Measurements from ENCODE around the gene EPN2.
"Not testable (repeated sequence)": the region's sequence is repeated elsewhere in the genome, so short reads cannot be mapped to it uniquely, and the experiment has no call there.

The EPN2 gene

DNA sequence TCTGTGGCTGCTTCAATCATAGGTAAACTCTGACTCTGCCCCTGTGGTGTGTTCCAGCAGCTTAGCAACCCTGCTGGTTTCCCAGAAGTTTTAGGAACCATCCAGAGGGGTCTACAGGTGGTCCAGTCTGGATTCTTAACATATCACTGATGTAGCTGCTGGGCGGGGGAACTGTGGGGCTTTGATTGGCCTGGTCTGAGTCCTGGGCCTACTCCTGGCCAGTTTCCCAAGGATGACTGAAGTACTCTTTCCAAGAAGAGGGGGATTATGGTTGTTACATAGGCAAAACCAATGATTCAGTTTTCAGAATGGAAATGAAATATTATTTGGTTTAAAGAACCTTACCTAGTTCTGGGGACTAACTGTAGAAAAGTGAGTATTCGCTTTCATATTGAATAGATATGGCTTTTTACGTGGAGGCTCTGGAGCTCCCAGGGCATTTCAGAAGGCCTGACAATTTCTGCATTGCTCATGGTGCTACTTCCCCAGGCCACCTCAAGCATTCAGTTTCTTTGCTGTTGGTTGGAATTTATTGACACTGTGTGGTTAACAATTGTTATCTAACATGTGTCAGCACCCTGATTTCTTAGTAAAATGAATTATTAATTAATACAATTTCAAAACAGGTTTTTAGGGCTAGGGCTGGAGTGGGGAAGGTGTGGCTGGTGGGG lies 38.4 kb downstream of the EPN2 start:
- Histone ChIP-seq H3K27me3 (ENCODE audit: control insufficient read depth, insufficient read depth, low read length) (no peaks in the 10 kb centered on the region), H3K4me3 (ENCODE audit: low read depth, low read length) (no peak overlapping the region), H2AFZ (no peak overlapping the region), H3K79me2 (peaks cover 32% of the 10 kb centered on the region), H3K9me3 (ENCODE audit: control insufficient read depth, low read length) (no peaks in the 10 kb centered on the region), H3K27ac (no peak overlapping the region), H3K4me1 (peaks cover 23% of the 10 kb centered on the region), H3K36me3 (ENCODE audit: control insufficient read depth, insufficient read depth, low read length) (no peaks in the 10 kb centered on the region), H3K9ac (no peak overlapping the region), H3K4me2 (ENCODE audit: low read length) (no peak overlapping the region)
- TF ChIP-seq, protein P1, sequence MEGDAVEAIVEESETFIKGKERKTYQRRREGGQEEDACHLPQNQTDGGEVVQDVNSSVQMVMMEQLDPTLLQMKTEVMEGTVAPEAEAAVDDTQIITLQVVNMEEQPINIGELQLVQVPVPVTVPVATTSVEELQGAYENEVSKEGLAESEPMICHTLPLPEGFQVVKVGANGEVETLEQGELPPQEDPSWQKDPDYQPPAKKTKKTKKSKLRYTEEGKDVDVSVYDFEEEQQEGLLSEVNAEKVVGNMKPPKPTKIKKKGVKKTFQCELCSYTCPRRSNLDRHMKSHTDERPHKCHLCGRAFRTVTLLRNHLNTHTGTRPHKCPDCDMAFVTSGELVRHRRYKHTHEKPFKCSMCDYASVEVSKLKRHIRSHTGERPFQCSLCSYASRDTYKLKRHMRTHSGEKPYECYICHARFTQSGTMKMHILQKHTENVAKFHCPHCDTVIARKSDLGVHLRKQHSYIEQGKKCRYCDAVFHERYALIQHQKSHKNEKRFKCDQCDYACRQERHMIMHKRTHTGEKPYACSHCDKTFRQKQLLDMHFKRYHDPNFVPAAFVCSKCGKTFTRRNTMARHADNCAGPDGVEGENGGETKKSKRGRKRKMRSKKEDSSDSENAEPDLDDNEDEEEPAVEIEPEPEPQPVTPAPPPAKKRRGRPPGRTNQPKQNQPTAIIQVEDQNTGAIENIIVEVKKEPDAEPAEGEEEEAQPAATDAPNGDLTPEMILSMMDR (IDR thresholded peaks at IDR 0.05) = no peak

DNA sequence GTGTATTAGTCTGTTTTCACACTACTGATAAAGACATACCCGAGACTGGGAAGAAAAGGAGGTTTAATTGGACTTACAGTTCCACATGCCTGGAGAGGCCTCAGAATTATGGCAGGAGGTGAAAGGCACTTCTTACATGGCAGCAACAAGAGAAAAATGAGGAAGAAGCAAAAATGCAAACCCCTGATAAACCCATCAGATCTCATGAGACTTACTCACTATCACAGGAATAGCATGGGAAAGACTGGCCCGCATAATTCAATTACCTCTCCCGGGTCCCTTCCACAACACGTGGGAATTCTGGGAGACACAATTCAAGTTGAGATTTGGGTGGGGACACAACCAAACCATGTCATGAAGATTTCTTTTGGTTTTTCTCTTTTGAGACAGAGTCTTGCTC lies 41.1 kb downstream of the EPN2 start:
- H2AFZ ChIP-seq; H3K27ac ChIP-seq; H3K4me3 ChIP-seq (ENCODE audit: low read depth, low read length); H3K27me3 ChIP-seq (ENCODE audit: control insufficient read depth, insufficient read depth, low read length); H3K36me3 ChIP-seq (ENCODE audit: control insufficient read depth, insufficient read depth, low read length); H3K4me2 ChIP-seq (ENCODE audit: low read length); H3K9me3 ChIP-seq (ENCODE audit: control insufficient read depth, low read length); H3K9ac ChIP-seq: not testable (repeated sequence)
- Histone ChIP-seq H3K79me2 (peaks cover 12% of the 10 kb centered on the region), H3K4me1 (peaks cover 13% of the 10 kb centered on the region)

DNA sequence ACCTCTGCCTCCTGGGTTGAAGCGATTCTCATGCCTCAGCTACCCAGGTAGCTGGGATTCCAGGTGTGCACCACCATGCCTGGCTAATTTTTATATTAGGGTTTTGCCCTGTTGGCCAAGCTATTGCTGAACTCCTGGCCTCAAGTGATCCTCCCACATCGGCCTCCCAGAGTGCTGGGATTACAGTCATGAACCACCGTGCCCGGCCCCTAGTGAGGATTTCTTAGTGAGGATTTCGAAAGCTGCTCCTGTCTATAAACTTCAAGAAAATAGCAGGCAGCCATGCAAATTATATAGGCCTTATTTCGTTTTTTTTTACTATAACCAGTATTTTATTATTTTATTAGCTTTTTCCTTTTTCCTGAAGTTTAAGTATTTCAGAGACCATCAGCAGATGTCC lies 41.6 kb downstream of the EPN2 start:
- no peak overlapping the region for H3K4me3 ChIP-seq (ENCODE audit: low read depth, low read length)
- H3K4me2 ChIP-seq (ENCODE audit: low read length) = no peak overlapping the region
- H2AFZ ChIP-seq = no peak overlapping the region
- TF ChIP-seq, protein P1 (IDR thresholded peaks at IDR 0.05) = no peak
- H3K9me3 ChIP-seq (ENCODE audit: control insufficient read depth, low read length) = no peaks in the 10 kb centered on the region
- H3K27me3 ChIP-seq (ENCODE audit: control insufficient read depth, insufficient read depth, low read length) = no peaks in the 10 kb centered on the region
- H3K4me1 ChIP-seq = peaks cover 17% of the 10 kb centered on the region
- no peak overlapping the region for H3K9ac ChIP-seq
- peaks cover 12% of the 10 kb centered on the region for H3K79me2 ChIP-seq
- no peaks in the 10 kb centered on the region for H3K36me3 ChIP-seq (ENCODE audit: control insufficient read depth, insufficient read depth, low read length)
- no peak overlapping the region for H3K27ac ChIP-seq

DNA sequence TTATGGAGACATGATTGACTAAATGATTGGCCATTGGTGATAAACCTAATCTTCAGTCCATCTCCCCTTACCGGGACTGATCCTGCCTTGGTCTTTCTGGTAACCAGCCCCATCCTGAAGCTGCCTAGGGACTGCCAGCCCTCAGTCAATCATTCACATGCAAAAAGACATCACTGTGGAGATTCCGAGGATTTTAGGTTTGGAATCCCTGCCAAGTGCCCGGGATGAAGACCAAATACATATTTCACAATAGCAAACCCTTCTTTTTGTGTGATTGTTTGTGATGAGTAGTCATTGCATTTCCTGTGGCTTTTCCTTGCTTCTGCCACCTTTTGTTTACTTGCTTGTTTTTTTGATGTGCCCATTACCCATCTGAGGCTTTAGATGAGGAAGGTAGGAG lies 44.0 kb downstream of the EPN2 start:
- no peak overlapping the region for H3K27ac ChIP-seq
- TF ChIP-seq, protein P1 (IDR thresholded peaks at IDR 0.05) = no peak
- H3K9ac ChIP-seq = no peak overlapping the region
- no peaks in the 10 kb centered on the region for H3K27me3 ChIP-seq (ENCODE audit: control insufficient read depth, insufficient read depth, low read length)
- no peaks in the 10 kb centered on the region for H3K9me3 ChIP-seq (ENCODE audit: control insufficient read depth, low read length)
- no peak overlapping the region for H2AFZ ChIP-seq
- peaks cover 41% of the 10 kb centered on the region for H3K4me1 ChIP-seq
- no peak overlapping the region for H3K4me3 ChIP-seq (ENCODE audit: low read depth, low read length)
- peaks cover 11% of the 10 kb centered on the region for H3K79me2 ChIP-seq
- no peaks in the 10 kb centered on the region for H3K36me3 ChIP-seq (ENCODE audit: control insufficient read depth, insufficient read depth, low read length)
- H3K4me2 ChIP-seq (ENCODE audit: low read length) = no peak overlapping the region

DNA sequence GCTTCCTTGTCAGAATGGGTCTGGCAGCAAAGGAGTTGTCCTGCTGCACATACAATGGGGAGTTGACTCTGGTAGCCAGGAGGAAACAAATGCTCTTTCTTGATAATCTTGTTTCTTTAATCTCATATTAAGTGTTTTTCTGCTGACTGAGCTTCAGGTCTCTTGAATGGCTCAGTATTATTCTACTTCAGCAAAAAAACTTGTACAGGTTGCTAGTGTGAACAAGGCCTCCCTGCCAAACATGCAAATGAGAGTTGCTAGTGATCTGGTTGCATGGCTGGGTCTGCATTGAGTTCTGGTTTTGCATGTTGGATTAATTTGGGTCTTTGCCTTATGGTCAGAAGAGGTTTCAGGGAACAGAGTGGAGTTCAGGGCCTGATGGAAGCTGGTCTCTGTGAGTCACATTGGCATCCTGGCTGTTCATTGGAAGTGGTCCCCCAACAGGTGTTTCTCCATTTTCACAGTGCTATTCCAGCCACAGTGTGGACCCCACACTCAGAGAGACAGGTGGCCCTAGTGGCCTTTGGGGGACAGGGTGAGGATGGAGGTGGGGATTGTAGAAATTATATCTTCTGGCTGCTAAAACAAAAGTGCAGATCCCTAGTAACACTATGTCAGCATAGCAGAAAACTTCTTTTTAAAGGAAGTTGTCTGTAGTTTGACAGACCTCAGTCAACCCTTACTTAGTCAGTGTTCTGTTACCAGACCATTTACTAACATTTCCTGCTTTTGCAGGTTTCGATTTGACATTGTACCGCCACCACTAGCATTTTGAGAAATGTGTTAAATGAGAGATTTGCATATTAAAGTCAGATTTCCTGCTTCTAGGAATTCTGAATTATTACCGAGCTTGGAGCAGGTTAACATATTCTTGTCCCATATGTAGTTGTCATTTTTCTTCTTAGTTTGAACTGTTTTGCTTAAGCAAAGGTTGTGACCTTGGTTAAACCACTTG lies 47.1 kb downstream of the EPN2 start:
- H3K4me3 ChIP-seq (ENCODE audit: low read depth, low read length) = peak overlapping the region; percentile 4
- no peak overlapping the region for H3K9ac ChIP-seq
- H2AFZ ChIP-seq = peak overlapping the region; percentile 5
- H3K36me3 ChIP-seq (ENCODE audit: control insufficient read depth, insufficient read depth, low read length) = no peaks in the 10 kb centered on the region
- H3K9me3 ChIP-seq (ENCODE audit: control insufficient read depth, low read length) = no peaks in the 10 kb centered on the region
- peaks cover 12% of the 10 kb centered on the region for H3K79me2 ChIP-seq
- H3K4me1 ChIP-seq = peaks cover 63% of the 10 kb centered on the region
- no peaks in the 10 kb centered on the region for H3K27me3 ChIP-seq (ENCODE audit: control insufficient read depth, insufficient read depth, low read length)
- H3K27ac ChIP-seq = peak overlapping the region; percentile 87
- TF ChIP-seq, protein P1 (IDR thresholded peaks at IDR 0.05) = no peak
- H3K4me2 ChIP-seq (ENCODE audit: low read length) = peak overlapping the region; percentile 11

All from parathyroid adenoma (tissue), 2 donors.